CD14-positive monocyte (primary cell): ENCODE measurements around the gene MRPL54. TPM values are rescaled to one million over a fixed set of nuclear protein-coding genes. Genes with fewer than 3 reads are reported as not detected.

Experiments used
- DNase-seq, 3 donors: peaks; one replicate each; pipeline ENCODE4 v3.0.0-alpha.2; 2011 to 2022
- H2AFZ ChIP-seq: 2 replicates; pipeline ENCODE4 v1.6.0; 2012; ENCODE audit warnings: mild to moderate bottlenecking, low read depth, low read length, inconsistent platforms; ENCODE audit not compliant: insufficient read depth, poor library complexity, severe bottlenecking
- H3K27ac ChIP-seq, 2 donors: 1 replicate in 1 of 2; 2 replicates in 1 of 2; pipeline ENCODE4 v1.5.1; 2012 to 2013; ENCODE audit warnings: low read length in 2 of 2, control low read depth in 1 of 2, inconsistent platforms in 1 of 2, low read depth in 1 of 2, mild to moderate bottlenecking in 1 of 2
- H3K27me3 ChIP-seq, 2 donors: one replicate each; pipeline versions ENCODE4 v1.6.0 to v1.6.1; 2011 to 2013; ENCODE audit warnings: low read length in 2 of 2; ENCODE audit not compliant: control insufficient read depth in 2 of 2, insufficient read depth in 2 of 2
- H3K36me3 ChIP-seq, 2 donors: replicated peaks in 1 of 2; 1 replicate in 1 of 2; 2 replicates in 1 of 2; pipeline versions ENCODE4 v1.5.1 to v1.6.1; 2012 to 2013; ENCODE audit warnings: low read length in 2 of 2, control low read depth in 1 of 2, inconsistent platforms in 1 of 2, mild to moderate bottlenecking in 1 of 2; ENCODE audit not compliant: insufficient read depth in 2 of 2, control insufficient read depth in 1 of 2
- H3K4me1 ChIP-seq, 2 donors: 1 replicate in 1 of 2; 2 replicates in 1 of 2; pipeline versions ENCODE4 v1.5.1 to v1.6.1; 2012 to 2013; ENCODE audit warnings: low read length in 2 of 2, control low read depth in 1 of 2, inconsistent platforms in 1 of 2, mild to moderate bottlenecking in 1 of 2, moderate library complexity in 1 of 2; ENCODE audit not compliant: insufficient read depth in 2 of 2, control insufficient read depth in 1 of 2
- H3K4me2 ChIP-seq: replicated peaks from 2 replicates; pipeline ENCODE3; 2012; ENCODE audit warnings: low read length, moderate library complexity, mild to moderate bottlenecking; ENCODE audit not compliant: poor library complexity, severe bottlenecking; ENCODE audit errors: extremely low read depth
- H3K4me3 ChIP-seq, 3 experiments: fragments of 200-600 bp in 1 of 3; sonication (generic) in 1 of 3; replicated peaks in 1 of 3; 1 replicate in 2 of 3; 2 replicates in 1 of 3; pipeline ENCODE4 v1.5.1; 2011 to 2013; ENCODE audit warnings: low read length in 3 of 3, mild to moderate bottlenecking in 3 of 3, control low read depth in 2 of 3, low read depth in 2 of 3, inconsistent platforms in 1 of 3, moderate library complexity in 1 of 3
- H3K79me2 ChIP-seq: 2 replicates; pipeline ENCODE4 v1.6.0; 2012; ENCODE audit warnings: mild to moderate bottlenecking, control low read depth, inconsistent platforms, low read length, moderate library complexity; ENCODE audit not compliant: insufficient read depth
- H3K9ac ChIP-seq: 2 replicates; pipeline ENCODE4 v1.6.0; 2017; ENCODE audit warnings: low read length, mild to moderate bottlenecking; ENCODE audit not compliant: insufficient read depth, poor library complexity, severe bottlenecking
- H3K9me3 ChIP-seq, 2 donors: replicated peaks in 1 of 2; 1 replicate in 1 of 2; 2 replicates in 1 of 2; pipeline versions ENCODE4 v1.5.1 to v1.6.1; 2012 to 2013; ENCODE audit warnings: low read length in 2 of 2, control low read depth in 1 of 2; ENCODE audit not compliant: control insufficient read depth in 1 of 2, insufficient read depth in 1 of 2
- H4K20me1 ChIP-seq: 2 replicates; pipeline ENCODE4 v1.6.0; 2012; ENCODE audit warnings: mild to moderate bottlenecking, low read length, control low read depth, moderate library complexity; ENCODE audit not compliant: insufficient read depth
- H3K27ac Mint-ChIP-seq, 7 donors: one replicate each; pipeline ENCODE4 v1.8.0; 2020; ENCODE audit warnings: mild to moderate bottlenecking in 7 of 7, mixed read lengths in 7 of 7, moderate library complexity in 6 of 7, inconsistent platforms in 2 of 7
- H3K27me3 Mint-ChIP-seq, 3 donors: one replicate each; pipeline ENCODE4 v1.8.0; 2021 to 2022; ENCODE audit warnings: low read depth in 3 of 3, mild to moderate bottlenecking in 3 of 3, mixed read lengths in 3 of 3, moderate library complexity in 3 of 3, inconsistent platforms in 1 of 3
- H3K36me3 Mint-ChIP-seq, 2 donors: one replicate each; pipeline ENCODE4 v1.8.0; 2020; ENCODE audit warnings: mixed read lengths in 2 of 2, inconsistent platforms in 1 of 2, mild to moderate bottlenecking in 1 of 2
- H3K4me1 Mint-ChIP-seq: one replicate; pipeline ENCODE4 v1.8.0; 2020; ENCODE audit warnings: mild to moderate bottlenecking, mixed read lengths
- H3K4me3 Mint-ChIP-seq, 2 donors: one replicate each; pipeline ENCODE4 v1.8.0; 2020; ENCODE audit warnings: mild to moderate bottlenecking in 2 of 2, mixed read lengths in 2 of 2, moderate library complexity in 1 of 2
- H3K9me3 Mint-ChIP-seq, 7 donors: one replicate each; pipeline ENCODE4 v1.8.0; 2020 to 2022; ENCODE audit warnings: mixed read lengths in 7 of 7, mild to moderate bottlenecking in 6 of 7, moderate library complexity in 6 of 7, inconsistent platforms in 2 of 7
- WGBS: methylation state at CpG from one replicate; pipeline ENCODE4 v1.1.5; 2013; ENCODE audit warnings: missing lambda C conversion rate; ENCODE audit not compliant: insufficient coverage; 5-methylcytosine and 5-hydroxymethylcytosine counted together
- intact Hi-C, 2 donors: fragments of 100-400 bp; cut with micrococcal nuclease; formaldehyde crosslinking; loops; one replicate each; pipeline versions ENCODE4 v1.15.0 to v1.15.1; 2023
- polyA plus RNA-seq, 3 donors: library from polyadenylated mRNA; depleted of rRNA in 1 of 3; unstranded in 2 of 3; stranded (reverse) in 1 of 3; fragments of 300-500 nt in 2 of 3; fragments of >200 nt in 1 of 3; fragmentation: Illumina TruSeq in 2 of 3; gene quantifications; 1 replicate in 2 of 3; 2 replicates in 1 of 3; pipeline ENCODE4 v1.2.3, GENCODE V29; 2012 to 2021
- TF ChIP-seq, protein P1 (sequence below): fragments of 200-600 bp; IDR thresholded peaks from one replicate; pipeline ENCODE4 v1.8.0; 2022; ENCODE audit warnings: antibody characterized with exemption, mild to moderate bottlenecking

The MRPL54 gene
- polyA plus RNA-seq, 3 donors: 39.9 to 133 (median 115) TPM

DNA sequence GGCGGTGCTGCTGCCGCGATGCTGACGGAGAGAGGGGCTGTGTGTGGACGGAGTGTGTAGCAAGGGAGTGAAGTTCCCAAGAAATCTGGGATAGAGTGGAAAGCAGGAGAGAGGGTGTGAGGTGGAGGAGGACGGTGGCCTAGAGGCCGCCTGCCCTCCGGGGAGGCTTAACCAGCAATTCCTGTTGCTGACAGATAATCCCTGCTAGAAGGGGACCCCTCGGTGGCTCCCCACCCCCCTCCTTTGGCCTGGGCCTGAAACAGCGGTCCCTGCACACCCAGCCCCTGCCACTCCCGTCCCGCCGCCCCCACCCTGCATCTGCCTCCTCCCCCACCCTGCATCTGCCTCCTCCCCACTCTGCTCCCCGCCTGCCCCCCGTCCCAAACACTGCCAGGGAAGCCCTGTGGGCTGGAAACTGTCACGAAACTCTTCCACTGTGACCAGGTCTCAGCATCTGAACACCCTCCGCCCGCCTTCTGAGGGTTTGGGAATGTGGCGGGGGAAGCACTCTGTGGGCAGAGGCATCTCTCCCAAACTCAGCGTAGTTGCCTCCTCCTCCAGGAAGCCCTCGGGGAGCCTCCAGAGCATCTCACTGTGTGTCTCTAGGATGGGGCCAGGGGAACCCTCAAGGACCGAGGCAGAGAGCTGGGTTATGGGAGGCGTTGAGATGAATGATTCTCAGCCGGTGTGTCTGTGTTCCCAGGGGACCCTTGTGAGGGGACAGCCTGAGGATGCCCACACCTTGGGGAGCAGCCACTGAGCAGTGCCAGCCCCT, 40.8 kb downstream of the MRPL54 start:
- H3K27me3 ChIP-seq: peaks cover 10 to 34% of the 10 kb centered on the region in 2 donors
- no peak overlapping the region for H3K4me3 Mint-ChIP-seq
- WGBS: 98% methylated on average over 14 of the region's 24 CpGs

DNA sequence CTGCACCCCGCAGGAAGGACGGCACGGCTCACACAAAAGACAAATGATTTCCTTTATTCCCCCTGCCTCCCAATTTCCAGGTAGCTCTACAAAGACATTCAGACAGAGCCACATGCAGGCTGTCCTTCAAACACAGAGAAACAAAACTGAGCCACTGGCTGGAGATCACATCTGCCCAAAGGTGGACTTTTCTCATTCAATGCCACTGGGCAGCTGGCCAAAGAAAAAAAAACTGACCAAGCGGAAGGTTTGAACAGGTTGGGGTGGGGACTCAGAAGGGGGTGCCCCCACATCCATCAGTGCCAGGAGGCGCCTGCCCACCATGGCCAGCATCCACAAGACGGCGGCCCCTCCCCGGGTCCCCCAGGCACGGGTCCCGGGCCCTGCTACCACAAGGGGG, 41.5 kb downstream of the MRPL54 start:
- TF ChIP-seq, protein P1, sequence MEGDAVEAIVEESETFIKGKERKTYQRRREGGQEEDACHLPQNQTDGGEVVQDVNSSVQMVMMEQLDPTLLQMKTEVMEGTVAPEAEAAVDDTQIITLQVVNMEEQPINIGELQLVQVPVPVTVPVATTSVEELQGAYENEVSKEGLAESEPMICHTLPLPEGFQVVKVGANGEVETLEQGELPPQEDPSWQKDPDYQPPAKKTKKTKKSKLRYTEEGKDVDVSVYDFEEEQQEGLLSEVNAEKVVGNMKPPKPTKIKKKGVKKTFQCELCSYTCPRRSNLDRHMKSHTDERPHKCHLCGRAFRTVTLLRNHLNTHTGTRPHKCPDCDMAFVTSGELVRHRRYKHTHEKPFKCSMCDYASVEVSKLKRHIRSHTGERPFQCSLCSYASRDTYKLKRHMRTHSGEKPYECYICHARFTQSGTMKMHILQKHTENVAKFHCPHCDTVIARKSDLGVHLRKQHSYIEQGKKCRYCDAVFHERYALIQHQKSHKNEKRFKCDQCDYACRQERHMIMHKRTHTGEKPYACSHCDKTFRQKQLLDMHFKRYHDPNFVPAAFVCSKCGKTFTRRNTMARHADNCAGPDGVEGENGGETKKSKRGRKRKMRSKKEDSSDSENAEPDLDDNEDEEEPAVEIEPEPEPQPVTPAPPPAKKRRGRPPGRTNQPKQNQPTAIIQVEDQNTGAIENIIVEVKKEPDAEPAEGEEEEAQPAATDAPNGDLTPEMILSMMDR: no peak
- no peak overlapping the region for H3K9ac ChIP-seq
- H4K20me1 ChIP-seq: no peaks in the 10 kb centered on the region
- peaks cover 8 to 12% of the 10 kb centered on the region in 2 donors for H3K4me1 ChIP-seq
- H3K27me3 Mint-ChIP-seq: peaks cover 40 to 48% (median 45%) of the 10 kb centered on the region in 3 donors
- intact Hi-C loops: no loop called here
- no peak overlapping the region for H2AFZ ChIP-seq
- no peak overlapping the region for H3K4me3 Mint-ChIP-seq
- no peak for DNase-seq
- no peak overlapping the region for H3K27ac ChIP-seq
- H3K4me2 ChIP-seq: no peak overlapping the region
- H3K36me3 Mint-ChIP-seq: peaks cover 0 to 2% of the 10 kb centered on the region in 2 donors
- 93% methylated on average over 5 of the region's 10 CpGs for WGBS
- peaks cover 7% of the 10 kb centered on the region for H3K4me1 Mint-ChIP-seq
- no peaks in the 10 kb centered on the region for H3K79me2 ChIP-seq
- H3K27ac Mint-ChIP-seq: no peak overlapping the region
- peaks cover 7 to 9% of the 10 kb centered on the region in 2 donors for H3K9me3 ChIP-seq
- H3K27me3 ChIP-seq: peaks cover 10 to 33% of the 10 kb centered on the region in 2 donors
- H3K9me3 Mint-ChIP-seq: peaks cover 0 to 10% (median 5%) of the 10 kb centered on the region in 7 donors
- H3K36me3 ChIP-seq: no peaks in the 10 kb centered on the region
- H3K4me3 ChIP-seq: no peak overlapping the region

More for the DNA sequence above, 40.8 kb downstream of the MRPL54 start:
- Histone ChIP-seq H3K4me1 (peaks cover 8 to 12% of the 10 kb centered on the region in 2 donors), H3K27ac (no peak overlapping the region), H3K4me2 (no peak overlapping the region), H3K9me3 (peaks cover 7 to 9% of the 10 kb centered on the region in 2 donors), H3K36me3 (no peaks in the 10 kb centered on the region), H3K79me2 (no peaks in the 10 kb centered on the region), H2AFZ (no peak overlapping the region), H3K9ac (no peak overlapping the region), H4K20me1 (no peaks in the 10 kb centered on the region), H3K4me3 (no peak overlapping the region)
- Mint-ChIP-seq H3K36me3 (peaks cover 0 to 2% of the 10 kb centered on the region in 2 donors), H3K4me1 (peaks cover 7% of the 10 kb centered on the region), H3K27ac (peak overlapping the region in 1 of 7 donors; percentile 83), H3K9me3 (peaks cover 0 to 9% (median 3%) of the 10 kb centered on the region in 7 donors), H3K27me3 (peaks cover 44 to 51% (median 48%) of the 10 kb centered on the region in 3 donors)
- DNase-seq: no peak
- TF ChIP-seq, protein P1: no peak
- intact Hi-C loops: no loop called here
